Peyer's patch (tissue), 4 donors: ENCODE data around the gene MED17. TPM values are rescaled to one million over a fixed set of nuclear protein-coding genes. Genes with fewer than 3 reads are reported as not detected.

ENCODE experiments used
- DNase-seq, 3 donors: peaks; one replicate each; pipeline ENCODE4 v3.0.0-alpha.2; 2017 to 2019
- H3K27ac ChIP-seq, 4 donors: fragments of 200-600 bp; sonication (generic); one replicate each; pipeline ENCODE4 v1.5.1; 2016 to 2019
- H3K27me3 ChIP-seq, 2 donors: fragments of 200-600 bp; sonication (generic); one replicate each; pipeline ENCODE4 v1.5.1; 2019
- H3K36me3 ChIP-seq, 3 donors: fragments of 200-600 bp; sonication (generic); one replicate each; pipeline ENCODE4 v1.5.1; 2016 to 2019
- H3K4me1 ChIP-seq, 4 donors: fragments of 200-600 bp; sonication (generic); one replicate each; pipeline ENCODE4 v1.5.1; 2016 to 2019
- H3K4me3 ChIP-seq, 4 donors: fragments of 200-600 bp; sonication (generic); 1 replicate in 3 of 4; 2 replicates in 1 of 4; pipeline ENCODE4 v1.5.1; 2016 to 2019; ENCODE audit warnings: mild to moderate bottlenecking in 1 of 4
- H3K9me3 ChIP-seq, 4 donors: fragments of 200-600 bp; sonication (generic); one replicate each; pipeline ENCODE4 v1.5.1; 2016 to 2019; ENCODE audit warnings: mild to moderate bottlenecking in 1 of 4
- CTCF ChIP-seq, 6 experiments: fragments of 450-650 bp in 4 of 6; fragments of 200-600 bp in 2 of 6; sonication (generic) in 1 of 6; IDR thresholded peaks; one replicate each; pipeline ENCODE4 v1.5.1; 2017 to 2019; ENCODE audit warnings: antibody characterized with exemption in 6 of 6, mild to moderate bottlenecking in 3 of 6, moderate library complexity in 1 of 6
- POLR2A ChIP-seq, 2 donors: fragments of 450-650 bp; IDR thresholded peaks; one replicate each; pipeline ENCODE4 v1.5.1; 2017; ENCODE audit warnings: antibody characterized with exemption in 2 of 2, mild to moderate bottlenecking in 2 of 2, moderate library complexity in 2 of 2
- total RNA-seq, 4 donors: library from RNA; depleted of rRNA; stranded (reverse); fragments of >200 nt; gene quantifications; one replicate each; pipeline ENCODE4 v1.1.0, GENCODE V29; 2016

Gene MED17
- total RNA-seq, 4 donors from 2014 or later, result 22.3 to 33.8 (median 27.3) TPM

GRCh38 chr11:93807980-93808379 lies 23.9 kb downstream of the MED17 start:
- Histone ChIP-seq H3K27me3 (no peaks in the 10 kb centered on the region), H3K27ac (no peak overlapping the region), H3K4me1 (no peaks in the 10 kb centered on the region), H3K9me3 (no peaks in the 10 kb centered on the region), H3K4me3 (no peak overlapping the region), H3K36me3 (peaks cover 0 to 91% (median 3%) of the 10 kb centered on the region in 3 donors)
- TF ChIP-seq POLR2A (IDR thresholded peaks at IDR 0.05), result no peak
- TF ChIP-seq CTCF (IDR thresholded peaks at IDR 0.05), result no peak
- DNase-seq, result no peak

GRCh38 chr11:93813974-93814373 lies 29.9 kb downstream of the MED17 start:
- H3K27ac ChIP-seq, result no peak overlapping the region
- H3K4me3 ChIP-seq, result no peak overlapping the region
- H3K36me3 ChIP-seq, result peaks cover 0 to 69% (median 3%) of the 10 kb centered on the region in 3 donors
- TF ChIP-seq POLR2A (IDR thresholded peaks at IDR 0.05) (no peak), CTCF (IDR thresholded peaks at IDR 0.05) (no peak)
- no peaks in the 10 kb centered on the region for H3K9me3 ChIP-seq
- no peaks in the 10 kb centered on the region for H3K27me3 ChIP-seq
- no peaks in the 10 kb centered on the region for H3K4me1 ChIP-seq
- DNase-seq, result no peak

GRCh38 chr11:93814966-93815633 lies 31.0 kb downstream of the MED17 start:
- TF ChIP-seq CTCF (IDR thresholded peaks at IDR 0.05) (no peak), POLR2A (IDR thresholded peaks at IDR 0.05) (no peak)
- no peak for DNase-seq
- H3K36me3 ChIP-seq, result peaks cover 0 to 57% (median 0%) of the 10 kb centered on the region in 3 donors
- no peaks in the 10 kb centered on the region for H3K9me3 ChIP-seq
- H3K4me3 ChIP-seq, result no peak overlapping the region
- no peaks in the 10 kb centered on the region for H3K27me3 ChIP-seq
- H3K4me1 ChIP-seq, result no peaks in the 10 kb centered on the region
- H3K27ac ChIP-seq, result no peak overlapping the region

GRCh38 chr11:93817426-93818348 lies 33.6 kb downstream of the MED17 start:
- Histone ChIP-seq H3K4me1 (peaks cover 0 to 8% (median 0%) of the 10 kb centered on the region in 4 donors), H3K27ac (no peak overlapping the region), H3K9me3 (no peaks in the 10 kb centered on the region), H3K27me3 (no peaks in the 10 kb centered on the region), H3K36me3 (peaks cover 0 to 32% (median 0%) of the 10 kb centered on the region in 3 donors), H3K4me3 (no peak overlapping the region)
- TF ChIP-seq CTCF (IDR thresholded peaks at IDR 0.05), result no peak
- no peak for TF ChIP-seq POLR2A (IDR thresholded peaks at IDR 0.05)
- no peak for DNase-seq

GRCh38 chr11:93819966-93820695 lies 36.0 kb downstream of the MED17 start:
- Histone ChIP-seq H3K9me3 (no peaks in the 10 kb centered on the region), H3K27ac (no peak overlapping the region), H3K4me1 (peaks cover 0 to 8% (median 0%) of the 10 kb centered on the region in 4 donors), H3K36me3 (peaks cover 0 to 7% (median 0%) of the 10 kb centered on the region in 3 donors), H3K27me3 (no peaks in the 10 kb centered on the region), H3K4me3 (no peak overlapping the region)
- DNase-seq, result no peak
- no peak for TF ChIP-seq POLR2A (IDR thresholded peaks at IDR 0.05)
- TF ChIP-seq CTCF (IDR thresholded peaks at IDR 0.05), result no peak
